Measurements from ENCODE around the gene INPP5A. TPM values are rescaled to one million over a fixed set of nuclear protein-coding genes. Genes with fewer than 3 reads are reported as not detected.

The INPP5A gene
- total and polyA plus RNA-seq, 2 of the 13 experiments (the other 11 are each of a cell fraction or from before 2014, with no cell fraction given), result 17.5 to 37.9 TPM

DNA sequence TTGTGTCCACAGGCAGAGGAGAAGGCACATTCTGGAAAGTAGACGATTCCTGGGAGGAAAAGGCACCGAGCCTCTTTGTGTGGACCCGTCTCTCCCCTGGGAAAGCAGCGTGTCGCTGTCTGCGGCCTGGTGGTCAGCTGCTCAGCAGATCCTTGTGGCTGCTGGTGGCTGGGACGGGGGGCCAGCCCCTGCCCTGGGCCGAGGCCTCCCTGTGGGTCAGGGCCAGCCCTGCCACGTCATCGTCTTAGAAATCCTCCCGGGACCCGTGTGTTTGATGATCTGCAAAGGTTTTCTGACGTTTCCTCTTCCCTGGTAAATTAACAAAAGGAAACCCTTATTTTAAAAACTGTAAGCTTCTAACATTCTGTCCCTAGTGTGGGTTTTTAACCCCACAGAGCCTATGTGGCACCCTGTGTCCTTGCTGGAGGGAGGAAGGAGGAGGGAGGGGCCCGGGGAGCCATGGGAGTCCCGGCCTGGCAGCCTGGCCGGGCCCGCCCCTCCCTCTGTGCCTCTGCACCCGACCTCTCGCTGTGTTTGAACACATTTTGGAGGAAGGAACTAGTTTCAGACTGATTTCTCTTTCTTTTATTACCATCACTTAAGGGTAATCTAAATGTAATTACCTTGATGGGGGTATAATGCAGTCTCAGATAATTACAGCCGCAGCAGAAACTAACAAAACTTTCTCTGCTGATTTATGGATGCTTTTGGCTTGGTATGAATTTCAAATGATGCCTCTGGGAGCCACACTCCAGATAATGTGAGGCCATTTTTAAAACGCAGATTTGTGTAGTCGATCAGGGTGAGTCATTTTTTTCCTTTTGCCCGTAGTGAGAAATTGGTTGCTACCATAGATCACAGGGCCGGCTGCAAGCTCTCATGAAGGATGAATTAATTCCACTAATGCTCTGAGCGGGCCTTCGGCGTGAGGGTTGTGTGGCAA lies 162.8 kb downstream of the INPP5A start (continued):
- TF ChIP-seq YEATS2 (CRISPR knock-in tag; IDR thresholded peaks at IDR 0.05; ENCODE audit: borderline replicate concordance) (no peak), ZNF724P (CRISPR knock-in tag; IDR thresholded peaks at IDR 0.05; ENCODE audit: borderline replicate concordance) (no peak)

DNA sequence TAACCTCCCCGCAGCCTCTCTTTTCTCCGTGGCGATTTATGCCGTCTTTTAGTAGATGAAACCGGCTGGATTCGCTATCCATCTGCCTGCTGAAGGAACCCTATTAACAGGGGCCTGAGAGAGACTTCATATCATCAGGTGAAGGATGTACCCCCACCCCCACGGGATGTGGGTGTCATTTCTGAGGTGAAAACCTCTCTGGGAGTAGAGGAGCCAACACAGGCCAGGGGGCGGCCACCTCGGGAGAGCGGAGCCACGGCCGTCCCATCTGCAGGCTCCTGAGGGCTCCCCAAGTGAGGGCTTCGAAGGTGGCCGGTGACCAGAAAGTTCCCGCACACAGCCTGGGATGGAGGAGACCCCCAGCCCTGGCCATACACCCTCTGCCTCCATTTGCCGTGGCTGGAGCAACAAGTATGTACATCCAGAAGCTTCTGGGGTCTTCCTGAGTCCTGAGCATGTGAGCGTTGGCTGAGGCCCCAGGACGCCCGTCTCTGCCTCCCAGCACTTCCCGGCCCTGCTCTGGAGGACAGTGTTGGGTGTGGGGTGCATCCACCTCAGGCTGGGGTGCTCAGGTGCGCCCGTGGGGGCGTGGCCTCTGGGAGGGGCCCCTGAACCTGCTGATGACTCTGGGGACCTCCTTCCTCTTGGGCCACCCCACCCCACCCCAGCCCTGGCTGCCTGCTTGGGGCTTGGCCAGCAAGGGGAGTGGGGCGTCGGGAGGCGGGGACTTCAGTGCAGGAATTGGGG lies 163.7 kb downstream of the INPP5A start:
- H4K20me1 ChIP-seq (ENCODE audit: insufficient read depth, low read length), result no peaks in the 10 kb centered on the region
- no peak for FAIRE-seq
- ATAC-seq, result no peak
- H3K9ac ChIP-seq (ENCODE audit: insufficient read depth, low read depth, low read length), result no peak overlapping the region
- peaks cover 5% of the 10 kb centered on the region in 2 experiments; a peak in 2 of 5 replicates for H3K36me3 ChIP-seq (replicated peaks in 1 of 2; ENCODE audit: control insufficient read depth in 1 of 2, insufficient read depth in 2 of 2, low read length in 2 of 2)
- no peaks in the 10 kb centered on the region for H3K4me1 ChIP-seq (ENCODE audit: insufficient read depth, low read length)
- H3K27ac ChIP-seq (ENCODE audit: extremely low read length, insufficient read depth, low read length), result no peak overlapping the region
- intact Hi-C loops (cut with micrococcal nuclease; ENCODE audit: unreplicated experiment) (no loop called here), in situ Hi-C loops (cut with HindIII; ENCODE audit: extremely low pct_ligation_motif_present, low pct_unique_long_range_greater_than_20kb) (no loop called here)
- POLR2A ChIA-PET, result no interaction called here
- peaks cover 8% of the 10 kb centered on the region; the same call in 1 of the 2 replicates for H3K9me3 ChIP-seq (ENCODE audit: low read length)
- H3K27me3 ChIP-seq (ENCODE audit: control insufficient read depth in 1 of 2, insufficient read depth in 2 of 2, low read length in 2 of 2), result no peaks in the 10 kb centered on the region
- DNase-seq (ENCODE audit: low spot score), result no peak
- no peak overlapping the region for H3K4me2 ChIP-seq (ENCODE audit: low read depth, low read length)
- WGBS (ENCODE audit: low lambda C conversion rate), result 88% methylated on average over 12 of the region's 26 CpGs
- H3K4me3 ChIP-seq (replicated peaks in 1 of 3; ENCODE audit: insufficient read depth in 1 of 3, low read depth in 2 of 3, low read length in 3 of 3), result no peak overlapping the region
- BruUV-seq (replicated peaks), result no TSS peak
- CTCF ChIA-PET (ENCODE audit: low intra/inter-chr PET ratio, low total read pairs), result no interaction called here
- H2AFZ ChIP-seq (ENCODE audit: low read length), result no peak overlapping the region
- no peaks in the 10 kb centered on the region for H3K79me2 ChIP-seq (ENCODE audit: insufficient read depth, low read length)
- TF ChIP-seq ZNF232 (CRISPR knock-in tag; IDR thresholded peaks at IDR 0.05; ENCODE audit: borderline replicate concordance) (no peak), ZFAT (CRISPR knock-in tag; conservative IDR thresholded peaks at IDR 0.05) (no peak), ZNF510 (CRISPR knock-in tag; IDR thresholded peaks at IDR 0.05; ENCODE audit: low read depth) (no peak), MTF2 (CRISPR knock-in tag; IDR thresholded peaks at IDR 0.05; ENCODE audit: borderline replicate concordance) (no peak)
- TF ChIP-seq, protein P1, sequence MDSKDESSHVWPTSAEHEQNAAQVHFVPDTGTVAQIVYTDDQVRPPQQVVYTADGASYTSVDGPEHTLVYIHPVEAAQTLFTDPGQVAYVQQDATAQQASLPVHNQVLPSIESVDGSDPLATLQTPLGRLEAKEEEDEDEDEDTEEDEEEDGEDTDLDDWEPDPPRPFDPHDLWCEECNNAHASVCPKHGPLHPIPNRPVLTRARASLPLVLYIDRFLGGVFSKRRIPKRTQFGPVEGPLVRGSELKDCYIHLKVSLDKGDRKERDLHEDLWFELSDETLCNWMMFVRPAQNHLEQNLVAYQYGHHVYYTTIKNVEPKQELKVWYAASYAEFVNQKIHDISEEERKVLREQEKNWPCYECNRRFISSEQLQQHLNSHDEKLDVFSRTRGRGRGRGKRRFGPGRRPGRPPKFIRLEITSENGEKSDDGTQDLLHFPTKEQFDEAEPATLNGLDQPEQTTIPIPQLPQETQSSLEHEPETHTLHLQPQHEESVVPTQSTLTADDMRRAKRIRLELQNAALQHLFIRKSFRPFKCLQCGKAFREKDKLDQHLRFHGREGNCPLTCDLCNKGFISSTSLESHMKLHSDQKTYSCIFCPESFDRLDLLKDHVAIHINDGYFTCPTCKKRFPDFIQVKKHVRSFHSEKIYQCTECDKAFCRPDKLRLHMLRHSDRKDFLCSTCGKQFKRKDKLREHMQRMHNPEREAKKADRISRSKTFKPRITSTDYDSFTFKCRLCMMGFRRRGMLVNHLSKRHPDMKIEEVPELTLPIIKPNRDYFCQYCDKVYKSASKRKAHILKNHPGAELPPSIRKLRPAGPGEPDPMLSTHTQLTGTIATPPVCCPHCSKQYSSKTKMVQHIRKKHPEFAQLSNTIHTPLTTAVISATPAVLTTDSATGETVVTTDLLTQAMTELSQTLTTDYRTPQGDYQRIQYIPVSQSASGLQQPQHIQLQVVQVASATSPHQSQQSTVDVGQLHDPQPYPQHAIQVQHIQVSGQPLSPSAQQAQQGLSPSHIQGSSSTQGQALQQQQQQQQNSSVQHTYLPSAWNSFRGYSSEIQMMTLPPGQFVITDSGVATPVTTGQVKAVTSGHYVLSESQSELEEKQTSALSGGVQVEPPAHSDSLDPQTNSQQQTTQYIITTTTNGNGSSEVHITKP (CRISPR knock-in tag; IDR thresholded peaks at IDR 0.05; ENCODE audit: low read depth), result no peak
- TF ChIP-seq, protein P2, sequence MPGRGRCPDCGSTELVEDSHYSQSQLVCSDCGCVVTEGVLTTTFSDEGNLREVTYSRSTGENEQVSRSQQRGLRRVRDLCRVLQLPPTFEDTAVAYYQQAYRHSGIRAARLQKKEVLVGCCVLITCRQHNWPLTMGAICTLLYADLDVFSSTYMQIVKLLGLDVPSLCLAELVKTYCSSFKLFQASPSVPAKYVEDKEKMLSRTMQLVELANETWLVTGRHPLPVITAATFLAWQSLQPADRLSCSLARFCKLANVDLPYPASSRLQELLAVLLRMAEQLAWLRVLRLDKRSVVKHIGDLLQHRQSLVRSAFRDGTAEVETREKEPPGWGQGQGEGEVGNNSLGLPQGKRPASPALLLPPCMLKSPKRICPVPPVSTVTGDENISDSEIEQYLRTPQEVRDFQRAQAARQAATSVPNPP (CRISPR knock-in tag; IDR thresholded peaks at IDR 0.05), result no peak
- TF ChIP-seq, protein P3, sequence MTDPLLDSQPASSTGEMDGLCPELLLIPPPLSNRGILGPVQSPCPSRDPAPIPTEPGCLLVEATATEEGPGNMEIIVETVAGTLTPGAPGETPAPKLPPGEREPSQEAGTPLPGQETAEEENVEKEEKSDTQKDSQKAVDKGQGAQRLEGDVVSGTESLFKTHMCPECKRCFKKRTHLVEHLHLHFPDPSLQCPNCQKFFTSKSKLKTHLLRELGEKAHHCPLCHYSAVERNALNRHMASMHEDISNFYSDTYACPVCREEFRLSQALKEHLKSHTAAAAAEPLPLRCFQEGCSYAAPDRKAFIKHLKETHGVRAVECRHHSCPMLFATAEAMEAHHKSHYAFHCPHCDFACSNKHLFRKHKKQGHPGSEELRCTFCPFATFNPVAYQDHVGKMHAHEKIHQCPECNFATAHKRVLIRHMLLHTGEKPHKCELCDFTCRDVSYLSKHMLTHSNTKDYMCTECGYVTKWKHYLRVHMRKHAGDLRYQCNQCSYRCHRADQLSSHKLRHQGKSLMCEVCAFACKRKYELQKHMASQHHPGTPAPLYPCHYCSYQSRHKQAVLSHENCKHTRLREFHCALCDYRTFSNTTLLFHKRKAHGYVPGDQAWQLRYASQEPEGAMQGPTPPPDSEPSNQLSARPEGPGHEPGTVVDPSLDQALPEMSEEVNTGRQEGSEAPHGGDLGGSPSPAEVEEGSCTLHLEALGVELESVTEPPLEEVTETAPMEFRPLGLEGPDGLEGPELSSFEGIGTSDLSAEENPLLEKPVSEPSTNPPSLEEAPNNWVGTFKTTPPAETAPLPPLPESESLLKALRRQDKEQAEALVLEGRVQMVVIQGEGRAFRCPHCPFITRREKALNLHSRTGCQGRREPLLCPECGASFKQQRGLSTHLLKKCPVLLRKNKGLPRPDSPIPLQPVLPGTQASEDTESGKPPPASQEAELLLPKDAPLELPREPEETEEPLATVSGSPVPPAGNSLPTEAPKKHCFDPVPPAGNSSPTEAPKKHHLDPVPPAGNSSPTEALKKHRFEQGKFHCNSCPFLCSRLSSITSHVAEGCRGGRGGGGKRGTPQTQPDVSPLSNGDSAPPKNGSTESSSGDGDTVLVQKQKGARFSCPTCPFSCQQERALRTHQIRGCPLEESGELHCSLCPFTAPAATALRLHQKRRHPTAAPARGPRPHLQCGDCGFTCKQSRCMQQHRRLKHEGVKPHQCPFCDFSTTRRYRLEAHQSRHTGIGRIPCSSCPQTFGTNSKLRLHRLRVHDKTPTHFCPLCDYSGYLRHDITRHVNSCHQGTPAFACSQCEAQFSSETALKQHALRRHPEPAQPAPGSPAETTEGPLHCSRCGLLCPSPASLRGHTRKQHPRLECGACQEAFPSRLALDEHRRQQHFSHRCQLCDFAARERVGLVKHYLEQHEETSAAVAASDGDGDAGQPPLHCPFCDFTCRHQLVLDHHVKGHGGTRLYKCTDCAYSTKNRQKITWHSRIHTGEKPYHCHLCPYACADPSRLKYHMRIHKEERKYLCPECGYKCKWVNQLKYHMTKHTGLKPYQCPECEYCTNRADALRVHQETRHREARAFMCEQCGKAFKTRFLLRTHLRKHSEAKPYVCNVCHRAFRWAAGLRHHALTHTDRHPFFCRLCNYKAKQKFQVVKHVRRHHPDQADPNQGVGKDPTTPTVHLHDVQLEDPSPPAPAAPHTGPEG (CRISPR knock-in tag; IDR thresholded peaks at IDR 0.05), result no peak

Data from HepG2 (cell line).